DND-41 (cell line): Measurements from ENCODE around the gene GPRIN2.

ENCODE experiments used
- CTCF ChIP-seq: IDR thresholded peaks from 2 replicates; pipeline ENCODE4 v1.5.1; 2012; ENCODE audit warnings: borderline replicate concordance, low read length, moderate library complexity, mild to moderate bottlenecking; ENCODE audit not compliant: poor library complexity, severe bottlenecking; ENCODE audit errors: extremely low read depth
- EZH2 ChIP-seq: IDR thresholded peaks from 3 replicates; pipeline ENCODE4 v1.6.1; 2012; ENCODE audit warnings: borderline replicate concordance, low read depth, mild to moderate bottlenecking, moderate library complexity, low read length, inconsistent platforms; ENCODE audit not compliant: severe bottlenecking

- TF ChIP-seq CTCF (no peak), EZH2 (no peak)
Observed at GRCh38 chr10:46543466-46544377, 12.7 kb downstream of the GPRIN2 start.
